Peyer's patch (tissue), 4 donors: ENCODE measurements around the gene DCST2.

ENCODE experiments used
- POLR2A ChIP-seq, 2 donors: fragments of 450-650 bp; IDR thresholded peaks; one replicate each; pipeline ENCODE4 v1.5.1; 2017; ENCODE audit warnings: antibody characterized with exemption in 2 of 2, mild to moderate bottlenecking in 2 of 2, moderate library complexity in 2 of 2
- TF ChIP-seq, protein P1 (sequence below), 6 experiments: fragments of 450-650 bp in 4 of 6; fragments of 200-600 bp in 2 of 6; sonication (generic) in 1 of 6; IDR thresholded peaks; one replicate each; pipeline ENCODE4 v1.5.1; 2017 to 2019; ENCODE audit warnings: antibody characterized with exemption in 6 of 6, mild to moderate bottlenecking in 3 of 6, moderate library complexity in 1 of 6

GRCh38 chr1:155000411-155000725 is 33.2 kb downstream of the DCST2 start:
- TF ChIP-seq, protein P1, sequence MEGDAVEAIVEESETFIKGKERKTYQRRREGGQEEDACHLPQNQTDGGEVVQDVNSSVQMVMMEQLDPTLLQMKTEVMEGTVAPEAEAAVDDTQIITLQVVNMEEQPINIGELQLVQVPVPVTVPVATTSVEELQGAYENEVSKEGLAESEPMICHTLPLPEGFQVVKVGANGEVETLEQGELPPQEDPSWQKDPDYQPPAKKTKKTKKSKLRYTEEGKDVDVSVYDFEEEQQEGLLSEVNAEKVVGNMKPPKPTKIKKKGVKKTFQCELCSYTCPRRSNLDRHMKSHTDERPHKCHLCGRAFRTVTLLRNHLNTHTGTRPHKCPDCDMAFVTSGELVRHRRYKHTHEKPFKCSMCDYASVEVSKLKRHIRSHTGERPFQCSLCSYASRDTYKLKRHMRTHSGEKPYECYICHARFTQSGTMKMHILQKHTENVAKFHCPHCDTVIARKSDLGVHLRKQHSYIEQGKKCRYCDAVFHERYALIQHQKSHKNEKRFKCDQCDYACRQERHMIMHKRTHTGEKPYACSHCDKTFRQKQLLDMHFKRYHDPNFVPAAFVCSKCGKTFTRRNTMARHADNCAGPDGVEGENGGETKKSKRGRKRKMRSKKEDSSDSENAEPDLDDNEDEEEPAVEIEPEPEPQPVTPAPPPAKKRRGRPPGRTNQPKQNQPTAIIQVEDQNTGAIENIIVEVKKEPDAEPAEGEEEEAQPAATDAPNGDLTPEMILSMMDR (IDR thresholded peaks at IDR 0.05), result no peak
- TF ChIP-seq POLR2A (IDR thresholded peaks at IDR 0.05), result no peak
